Suprapubic skin (tissue), 4 donors: ENCODE measurements around the gene SHOC2.

Experiments used
- EP300 ChIP-seq: sonication (generic); formaldehyde crosslinking; IDR thresholded peaks from one replicate; pipeline ENCODE4 v1.6.1; 2017; ENCODE audit warnings: antibody characterized with exemption
- POLR2AphosphoS5 ChIP-seq, 3 donors: sonication (generic); formaldehyde crosslinking; IDR thresholded peaks; one replicate each; pipeline ENCODE4 v1.6.1; 2017; ENCODE audit warnings: antibody characterized with exemption in 3 of 3

GRCh38 chr10:110918643-110919348 lies 608 bp upstream of the SHOC2 start, which contains the start of gene BBIP1:
- peak; percentile 7 to 85 (median 44) for TF ChIP-seq POLR2AphosphoS5 (IDR thresholded peaks at IDR 0.05)
- TF ChIP-seq EP300: no peak
